SK-N-MC (cell line): ENCODE results near the gene RSPH6A.

Experiments
- DNase-seq: peaks from one replicate; pipeline ENCODE4 v3.0.0-alpha.2; 2011; ENCODE audit warnings: low read depth, low spot score
- H3K27ac ChIP-seq: fragments of 200-600 bp; sonication (generic); 2 replicates; pipeline ENCODE4 v1.5.1; 2016; ENCODE audit warnings: mixed run types
- H3K36me3 ChIP-seq: fragments of 200-600 bp; sonication (generic); 2 replicates; pipeline ENCODE4 v1.6.1; 2017; ENCODE audit warnings: antibody characterized with exemption, low read length, mixed read lengths; ENCODE audit not compliant: insufficient read depth
- H3K4me3 ChIP-seq: fragments of 200-600 bp; sonication (generic); 2 replicates; pipeline ENCODE4 v1.5.1; 2016
- H3K9ac ChIP-seq: fragments of 200-600 bp; sonication (generic); 2 replicates; pipeline ENCODE4 v1.8.0; 2017; ENCODE audit warnings: mixed run types, mixed read lengths; ENCODE audit not compliant: insufficient read length
- H3K9me3 ChIP-seq: fragments of 200-600 bp; sonication (generic); 2 replicates; pipeline ENCODE4 v1.6.1; 2017; ENCODE audit warnings: low read depth, mild to moderate bottlenecking, antibody characterized with exemption, low read length, moderate library complexity, mixed read lengths
- EZH2 ChIP-seq: fragments of 200-600 bp; sonication (generic); IDR thresholded peaks from one replicate; pipeline ENCODE4 v1.6.1; 2017; ENCODE audit warnings: antibody characterized with exemption
- FOXP2 ChIP-seq: optimal IDR thresholded peaks from 2 replicates; pipeline ENCODE3; 2011; ENCODE audit warnings: mild to moderate bottlenecking, moderate library complexity; ENCODE audit not compliant: insufficient read depth; ENCODE audit errors: extremely low read length, control extremely low read depth
- POLR2AphosphoS5 ChIP-seq: IDR thresholded peaks from 2 replicates; pipeline ENCODE4 v1.6.1; 2012; ENCODE audit warnings: mild to moderate bottlenecking, low read depth, low read length, borderline replicate concordance

The RSPH6A gene

GRCh38 chr19:45773384-45773783 lies 41.7 kb downstream of the RSPH6A start:
- TF ChIP-seq POLR2AphosphoS5 (no peak), EZH2 (no peak), FOXP2 (no peak)
- H3K27ac ChIP-seq, result no peak overlapping the region
- H3K36me3 ChIP-seq, result no peaks in the 10 kb centered on the region; the same call in 1 of the 2 replicates

DNA sequence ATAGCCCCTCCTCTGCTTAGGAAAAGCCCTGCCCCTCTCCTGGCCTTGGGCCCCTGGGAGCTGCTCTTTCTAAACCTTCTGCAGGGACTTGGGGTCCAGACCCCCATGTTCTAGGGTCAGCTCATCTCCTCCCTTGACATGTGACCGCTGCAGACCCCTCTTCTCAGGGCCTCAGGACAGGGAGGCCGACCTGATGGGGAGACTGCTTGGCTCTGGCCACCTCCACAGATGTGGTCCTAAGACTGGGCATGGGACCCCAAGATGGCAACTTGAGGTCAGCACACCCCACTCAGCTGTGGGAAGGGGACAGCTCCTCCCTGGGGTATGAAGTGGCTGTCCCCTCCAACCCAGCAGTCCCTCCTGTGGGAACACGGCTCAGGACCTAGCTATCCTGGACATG lies 42.2 kb downstream of the RSPH6A start:
- TF ChIP-seq FOXP2 (no peak), POLR2AphosphoS5 (no peak), EZH2 (no peak)
- no peaks in the 10 kb centered on the region; the same call in 1 of the 2 replicates for H3K36me3 ChIP-seq
- H3K27ac ChIP-seq, result no peak overlapping the region
- DNase-seq, result no peak
- H3K9me3 ChIP-seq, result no peaks in the 10 kb centered on the region
- no peak overlapping the region for H3K4me3 ChIP-seq
- H3K9ac ChIP-seq, result no peak overlapping the region

More at GRCh38 chr19:45773384-45773783, 41.7 kb downstream of the RSPH6A start:
- no peak for DNase-seq
- no peak overlapping the region for H3K4me3 ChIP-seq
- no peak overlapping the region for H3K9ac ChIP-seq
- no peaks in the 10 kb centered on the region for H3K9me3 ChIP-seq

DNA sequence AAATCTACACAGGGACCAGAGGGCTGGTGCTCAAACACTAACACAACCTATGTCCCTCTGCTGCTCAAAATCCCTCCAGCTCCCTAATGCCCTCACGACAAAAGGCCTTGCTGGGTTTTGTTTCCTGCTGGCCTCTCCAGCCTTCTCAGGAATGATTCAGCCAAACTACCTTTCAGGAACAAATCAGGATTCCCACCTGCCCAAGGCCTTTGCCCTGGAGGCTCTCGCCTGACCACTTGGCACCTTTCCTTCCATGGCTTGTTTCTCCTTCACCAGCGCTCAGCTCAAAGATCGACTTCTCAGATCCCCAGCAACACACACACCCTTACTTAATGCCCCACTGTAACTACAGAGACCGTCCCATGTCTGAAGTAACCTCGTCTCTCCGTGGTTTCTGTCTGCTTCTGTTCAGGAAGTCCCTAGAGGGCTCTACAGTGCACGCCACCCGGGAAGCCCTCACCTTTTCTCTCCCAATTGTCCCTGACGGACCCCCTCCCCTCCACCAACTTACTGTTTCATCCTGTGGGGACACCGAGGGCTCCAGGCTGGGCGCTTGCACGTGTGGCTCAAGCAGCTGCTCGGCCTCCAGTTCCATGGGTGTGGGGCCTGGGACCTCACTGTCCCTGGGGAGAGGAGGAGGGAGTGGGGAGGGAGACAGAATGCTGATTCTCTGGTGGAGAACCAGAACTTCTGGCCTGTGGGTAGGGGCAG lies 42.8 kb downstream of the RSPH6A start:
- H3K9me3 ChIP-seq, result no peaks in the 10 kb centered on the region
- no peak overlapping the region for H3K4me3 ChIP-seq
- no peak overlapping the region for H3K9ac ChIP-seq
- H3K36me3 ChIP-seq, result no peaks in the 10 kb centered on the region; the same call in 1 of the 2 replicates
- no peak for TF ChIP-seq FOXP2
- no peak for TF ChIP-seq EZH2
- no peak for TF ChIP-seq POLR2AphosphoS5
- no peak overlapping the region for H3K27ac ChIP-seq
- no peak for DNase-seq

GRCh38 chr19:45771311-45771933 lies 43.7 kb downstream of the RSPH6A start:
- H3K9me3 ChIP-seq, result no peaks in the 10 kb centered on the region
- H3K36me3 ChIP-seq, result no peaks in the 10 kb centered on the region
- H3K4me3 ChIP-seq, result peak overlapping the region; percentile 78; the same call in 1 of the 2 replicates
- no peak overlapping the region for H3K27ac ChIP-seq
- TF ChIP-seq EZH2 (no peak), POLR2AphosphoS5 (no peak), FOXP2 (no peak)
- no peak overlapping the region for H3K9ac ChIP-seq
- DNase-seq, result no peak

DNA sequence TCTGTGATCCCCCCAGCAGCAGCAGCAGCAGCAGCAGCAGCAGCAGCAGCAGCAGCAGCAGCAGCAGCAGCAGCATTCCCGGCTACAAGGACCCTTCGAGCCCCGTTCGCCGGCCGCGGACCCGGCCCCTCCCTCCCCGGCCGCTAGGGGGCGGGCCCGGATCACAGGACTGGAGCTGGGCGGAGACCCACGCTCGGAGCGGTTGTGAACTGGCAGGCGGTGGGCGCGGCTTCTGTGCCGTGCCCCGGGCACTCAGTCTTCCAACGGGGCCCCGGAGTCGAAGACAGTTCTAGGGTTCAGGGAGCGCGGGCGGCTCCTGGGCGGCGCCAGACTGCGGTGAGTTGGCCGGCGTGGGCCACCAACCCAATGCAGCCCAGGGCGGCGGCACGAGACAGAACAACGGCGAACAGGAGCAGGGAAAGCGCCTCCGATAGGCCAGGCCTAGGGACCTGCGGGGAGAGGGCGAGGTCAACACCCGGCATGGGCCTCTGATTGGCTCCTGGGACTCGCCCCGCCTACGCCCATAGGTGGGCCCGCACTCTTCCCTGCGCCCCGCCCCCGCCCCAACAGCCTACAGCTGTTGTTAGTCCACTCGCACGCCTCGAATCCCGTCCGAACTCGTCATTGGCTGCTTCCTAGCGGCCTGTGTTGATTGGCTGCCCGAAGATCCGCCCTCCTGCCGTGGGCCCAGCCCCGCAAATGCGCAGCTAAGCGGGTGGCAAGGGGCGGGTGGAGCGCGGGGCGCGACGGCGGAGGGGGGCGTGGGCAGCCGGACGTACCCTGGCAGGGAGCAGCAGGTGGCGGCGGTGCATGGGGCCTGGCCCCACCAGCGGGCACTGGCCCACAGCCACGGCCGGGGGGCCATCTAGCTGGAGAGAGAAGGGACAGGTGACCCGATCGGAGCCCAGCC lies 44.7 kb downstream of the RSPH6A start:
- H3K27ac ChIP-seq, result peak overlapping the region; percentile 88
- H3K9ac ChIP-seq, result no peak overlapping the region
- peak; percentile 90 for DNase-seq
- H3K4me3 ChIP-seq, result peak overlapping the region; percentile 87
- TF ChIP-seq FOXP2 (peak; percentile 58), POLR2AphosphoS5 (peak; percentile 75; the same call in 1 of the 2 replicates), EZH2 (no peak)
- H3K36me3 ChIP-seq, result no peaks in the 10 kb centered on the region
- no peaks in the 10 kb centered on the region for H3K9me3 ChIP-seq

GRCh38 chr19:45769821-45770191 lies 45.3 kb downstream of the RSPH6A start:
- Histone ChIP-seq H3K9me3 (no peaks in the 10 kb centered on the region), H3K27ac (peak overlapping the region; percentile 88), H3K36me3 (no peaks in the 10 kb centered on the region), H3K4me3 (peak overlapping the region; percentile 87), H3K9ac (peak overlapping the region; percentile 70)
- peak; percentile 28 for DNase-seq
- TF ChIP-seq POLR2AphosphoS5, result no peak
- no peak for TF ChIP-seq EZH2
- TF ChIP-seq FOXP2, result no peak

- Histone ChIP-seq H3K4me3 (peak within 1 kb of the TSS; percentile 100), H3K36me3 (no peaks in the 10 kb centered on the region), H3K9ac (peak within 1 kb of the TSS; percentile 95), H3K27ac (peak within 1 kb of the TSS; percentile 97), H3K9me3 (no peaks in the 10 kb centered on the region)
- TF ChIP-seq POLR2AphosphoS5 (peak; percentile 95), EZH2 (no peak), FOXP2 (peak; percentile 65)
- DNase-seq, result peak; percentile 85
These were observed 45.9 kb downstream of the RSPH6A start, which contains the start of gene SIX5 for GRCh38 chr19:45768984-45769782. SIX5 (minus strand) TSS chr19:45769252; CDS start chr19:45768844, 408 bp downstream.

DNA sequence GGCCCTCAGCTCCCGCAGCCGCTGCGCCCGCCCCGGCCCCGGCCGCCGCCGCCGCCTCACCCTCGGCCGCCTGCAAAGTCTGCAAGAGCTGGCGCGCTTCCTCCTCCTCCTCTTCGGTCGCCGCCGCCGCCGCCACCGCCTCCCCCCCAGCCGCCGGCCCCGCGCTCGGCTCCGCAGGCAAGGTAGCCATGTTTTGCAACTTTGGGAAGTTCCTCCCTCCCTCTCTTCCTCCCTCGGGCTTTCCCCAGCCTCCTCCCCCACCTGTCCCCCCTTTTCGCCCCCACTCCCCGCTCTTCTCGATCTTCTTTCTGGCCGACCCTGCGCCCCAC lies 46.5 kb downstream of the RSPH6A start:
- H3K9ac ChIP-seq, result peak overlapping the region; percentile 95
- peak overlapping the region; percentile 100 for H3K4me3 ChIP-seq
- TF ChIP-seq EZH2 (no peak), FOXP2 (no peak), POLR2AphosphoS5 (no peak)
- peak overlapping the region; percentile 97 for H3K27ac ChIP-seq
- no peak for DNase-seq
- no peaks in the 10 kb centered on the region for H3K36me3 ChIP-seq
- no peaks in the 10 kb centered on the region for H3K9me3 ChIP-seq
